ENCODE measurements around the gene STAP2. TPM values are rescaled to one million over a fixed set of nuclear protein-coding genes. Genes with fewer than 3 reads are reported as not detected.

The STAP2 gene
- total RNA-seq, 4 donors from 2014 or later: 67.0 to 93.1 (median 87.2) TPM

DNA sequence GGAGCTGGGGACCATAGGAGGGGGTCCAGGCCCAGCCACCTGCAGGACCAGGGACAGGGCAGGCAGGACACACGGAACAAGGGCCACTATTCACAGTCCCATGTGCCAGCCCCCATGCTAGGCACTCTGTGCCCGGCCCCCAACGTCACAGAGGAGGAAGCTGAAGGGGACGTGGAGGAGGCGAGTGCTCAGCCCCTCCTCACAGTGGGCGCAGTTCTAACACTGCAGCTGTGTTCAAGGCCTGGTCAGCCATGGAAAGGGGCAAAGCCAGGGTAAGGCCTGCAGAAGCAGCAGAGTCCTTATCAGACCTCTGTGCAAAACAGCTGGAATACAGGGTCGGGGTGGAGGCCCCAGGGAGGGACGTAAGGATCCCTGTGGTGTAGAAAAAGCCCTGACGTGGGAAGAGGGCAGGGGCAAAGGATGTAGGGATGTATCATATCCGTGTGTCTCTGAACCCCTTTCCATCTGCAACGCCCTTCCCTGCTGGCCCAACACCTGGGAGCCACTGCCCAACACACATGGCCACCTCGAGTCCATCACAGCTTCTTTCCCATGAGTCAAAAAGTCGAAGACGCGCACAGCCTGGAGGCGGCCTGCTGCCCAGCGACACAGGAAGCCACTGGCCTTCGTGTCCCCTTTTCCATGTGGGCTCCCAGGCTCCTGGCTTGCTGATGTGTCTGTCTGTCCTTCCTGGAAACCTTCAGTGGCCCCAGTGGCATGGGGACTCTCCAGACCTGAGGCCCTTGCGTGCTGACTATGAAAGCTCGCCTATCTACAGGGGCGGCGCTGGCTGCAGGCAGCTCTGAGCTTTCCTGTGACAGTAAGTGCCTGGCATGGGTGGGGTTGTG lies 33.8 kb upstream of the STAP2 start:
- Histone ChIP-seq H3K27ac (peak overlapping the region; percentile 93), H3K36me3 (no peaks in the 10 kb centered on the region), H3K4me3 (no peak overlapping the region), H3K27me3 (no peaks in the 10 kb centered on the region), H3K9me3 (no peaks in the 10 kb centered on the region), H3K4me1 (peaks cover 100% of the 10 kb centered on the region)
- WGBS: 84% methylated on average over 16 of the region's 22 CpGs
- no peak for DNase-seq (ENCODE audit: low spot score in 2 of 2)
- TF ChIP-seq, protein P1, sequence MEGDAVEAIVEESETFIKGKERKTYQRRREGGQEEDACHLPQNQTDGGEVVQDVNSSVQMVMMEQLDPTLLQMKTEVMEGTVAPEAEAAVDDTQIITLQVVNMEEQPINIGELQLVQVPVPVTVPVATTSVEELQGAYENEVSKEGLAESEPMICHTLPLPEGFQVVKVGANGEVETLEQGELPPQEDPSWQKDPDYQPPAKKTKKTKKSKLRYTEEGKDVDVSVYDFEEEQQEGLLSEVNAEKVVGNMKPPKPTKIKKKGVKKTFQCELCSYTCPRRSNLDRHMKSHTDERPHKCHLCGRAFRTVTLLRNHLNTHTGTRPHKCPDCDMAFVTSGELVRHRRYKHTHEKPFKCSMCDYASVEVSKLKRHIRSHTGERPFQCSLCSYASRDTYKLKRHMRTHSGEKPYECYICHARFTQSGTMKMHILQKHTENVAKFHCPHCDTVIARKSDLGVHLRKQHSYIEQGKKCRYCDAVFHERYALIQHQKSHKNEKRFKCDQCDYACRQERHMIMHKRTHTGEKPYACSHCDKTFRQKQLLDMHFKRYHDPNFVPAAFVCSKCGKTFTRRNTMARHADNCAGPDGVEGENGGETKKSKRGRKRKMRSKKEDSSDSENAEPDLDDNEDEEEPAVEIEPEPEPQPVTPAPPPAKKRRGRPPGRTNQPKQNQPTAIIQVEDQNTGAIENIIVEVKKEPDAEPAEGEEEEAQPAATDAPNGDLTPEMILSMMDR (IDR thresholded peaks at IDR 0.05): no peak
- TF ChIP-seq POLR2A (IDR thresholded peaks at IDR 0.05) (no peak), EP300 (IDR thresholded peaks at IDR 0.05) (no peak), POLR2AphosphoS5 (IDR thresholded peaks at IDR 0.05) (no peak)

DNA sequence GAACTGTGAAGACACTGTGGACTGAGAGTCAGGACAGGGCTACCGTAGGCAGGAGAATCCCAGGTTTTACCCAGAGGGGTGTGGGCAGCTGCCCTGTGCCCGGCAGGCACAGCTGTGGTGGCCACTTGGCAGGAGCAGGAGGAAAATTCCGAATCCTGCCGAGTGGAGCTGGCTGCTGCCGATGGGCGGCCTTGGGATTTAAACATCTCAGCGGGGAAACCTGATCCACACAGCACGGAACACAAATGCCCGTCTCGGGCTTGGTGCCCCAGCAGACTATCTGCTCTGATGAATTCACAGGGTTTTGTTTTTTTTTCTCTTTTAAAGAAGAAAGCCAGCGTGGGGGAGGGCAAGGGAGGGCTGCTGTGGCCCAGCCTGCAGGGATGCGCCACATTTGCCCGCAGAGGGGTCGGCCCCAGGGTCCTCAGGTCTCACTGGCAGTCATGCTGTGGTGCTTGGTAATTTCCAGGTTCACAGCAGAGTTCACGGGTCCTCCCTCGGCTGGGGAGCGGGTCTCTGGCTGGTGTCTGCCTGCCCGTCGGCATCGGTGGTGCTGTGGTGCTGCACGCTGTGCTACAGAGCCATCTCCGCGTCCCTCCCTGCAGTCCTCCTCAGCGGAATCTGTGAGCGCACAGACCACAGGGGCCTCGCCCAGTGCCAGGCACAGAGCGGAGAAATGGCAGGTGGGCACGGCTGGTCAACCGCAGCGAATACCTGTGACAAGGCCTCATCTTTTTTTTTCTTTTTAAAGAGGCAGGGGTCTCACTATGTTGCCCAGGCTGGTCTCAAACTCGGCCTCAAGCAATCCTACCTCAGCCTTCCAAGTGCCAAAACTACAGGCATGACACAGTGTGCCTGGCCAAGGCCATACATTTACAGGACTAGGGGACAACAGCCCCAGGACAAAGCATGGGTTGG lies 32.9 kb upstream of the STAP2 start:
- peaks cover 1% of the 10 kb centered on the region for H3K36me3 ChIP-seq
- H3K4me3 ChIP-seq: no peak overlapping the region
- TF ChIP-seq EP300 (IDR thresholded peaks at IDR 0.05) (no peak), POLR2AphosphoS5 (IDR thresholded peaks at IDR 0.05) (no peak), POLR2A (IDR thresholded peaks at IDR 0.05) (no peak)
- TF ChIP-seq, protein P1 (IDR thresholded peaks at IDR 0.05): no peak
- no peaks in the 10 kb centered on the region for H3K27me3 ChIP-seq
- peak overlapping the region; percentile 20 for H3K27ac ChIP-seq
- H3K9me3 ChIP-seq: no peaks in the 10 kb centered on the region
- peaks cover 95% of the 10 kb centered on the region for H3K4me1 ChIP-seq
- 82% methylated on average over 31 of the region's 31 CpGs for WGBS
- no peak for DNase-seq (ENCODE audit: low spot score in 2 of 2)

DNA sequence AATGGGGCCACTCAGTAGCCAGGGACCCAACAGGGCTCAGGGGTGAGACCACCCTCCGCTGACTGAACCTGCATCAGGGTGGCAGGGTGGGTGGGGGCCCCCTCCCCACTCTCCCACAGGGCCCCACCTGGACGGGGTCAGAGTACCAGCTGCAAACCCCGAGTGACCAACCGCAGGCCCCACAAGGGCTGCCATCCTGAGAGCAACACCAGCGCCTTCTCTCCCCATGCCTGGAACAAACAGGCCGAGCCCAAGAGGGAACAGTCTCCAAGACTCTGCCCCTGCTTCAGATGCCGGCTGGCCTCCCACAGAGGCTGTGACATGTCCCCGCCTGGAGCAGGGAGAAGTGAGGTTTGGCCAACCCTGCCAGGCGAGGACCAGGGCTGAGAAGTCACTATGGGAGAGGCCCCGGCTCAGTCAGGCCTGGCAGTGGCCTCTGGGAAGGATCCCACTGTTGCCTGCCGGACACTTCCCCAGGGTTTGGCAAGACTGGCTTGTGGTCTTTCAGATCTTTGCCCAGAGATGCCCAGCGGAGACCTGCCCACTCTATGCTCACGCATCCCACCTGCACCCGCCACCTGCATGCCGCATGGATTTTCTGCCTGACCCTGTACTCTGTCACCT lies 31.9 kb upstream of the STAP2 start:
- H3K27ac ChIP-seq: peak overlapping the region; percentile 84
- H3K36me3 ChIP-seq: peaks cover 11% of the 10 kb centered on the region
- H3K4me3 ChIP-seq: peak overlapping the region; percentile 38
- H3K4me1 ChIP-seq: peaks cover 85% of the 10 kb centered on the region
- peak in 1 of 2 donors; percentile 63 for DNase-seq (ENCODE audit: low spot score in 2 of 2)
- no peaks in the 10 kb centered on the region for H3K9me3 ChIP-seq
- 68% methylated on average over 7 of the region's 15 CpGs for WGBS
- TF ChIP-seq POLR2AphosphoS5 (IDR thresholded peaks at IDR 0.05): no peak
- no peak for TF ChIP-seq POLR2A (IDR thresholded peaks at IDR 0.05)
- TF ChIP-seq, protein P1 (IDR thresholded peaks at IDR 0.05): no peak
- TF ChIP-seq EP300 (IDR thresholded peaks at IDR 0.05): no peak
- H3K27me3 ChIP-seq: no peaks in the 10 kb centered on the region

DNA sequence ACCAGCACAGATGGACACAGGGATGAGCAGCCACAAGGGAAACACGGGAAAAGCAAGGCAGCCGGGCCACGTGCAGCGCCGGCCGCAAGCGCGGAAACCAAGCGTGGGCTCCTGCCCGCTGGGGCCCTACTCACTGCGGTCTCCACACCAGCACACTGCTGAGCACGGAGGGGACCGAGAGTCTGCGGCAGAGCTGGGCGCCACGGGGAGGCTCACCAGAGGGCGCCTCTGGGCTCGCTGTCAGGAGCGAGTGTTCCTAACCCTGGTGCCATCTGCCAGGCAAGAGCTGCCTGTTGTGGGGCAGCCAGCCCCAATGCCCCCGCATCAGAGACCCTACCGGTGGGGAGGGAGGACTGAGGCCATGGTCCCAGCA lies 31.2 kb upstream of the STAP2 start:
- peak overlapping the region; percentile 38 for H3K4me3 ChIP-seq
- whole genome bisulfite sequencing: no CpG with 5 or more reads among the region's 21 CpGs
- TF ChIP-seq EP300 (IDR thresholded peaks at IDR 0.05) (no peak), POLR2A (IDR thresholded peaks at IDR 0.05) (no peak), POLR2AphosphoS5 (IDR thresholded peaks at IDR 0.05) (no peak)
- TF ChIP-seq, protein P1 (IDR thresholded peaks at IDR 0.05): peak in 1 of 2 donors; percentile 36
- peak overlapping the region; percentile 84 for H3K27ac ChIP-seq
- peaks cover 79% of the 10 kb centered on the region for H3K4me1 ChIP-seq
- peak in 1 of 2 donors; percentile 70 for DNase-seq (ENCODE audit: low spot score in 2 of 2)
- H3K9me3 ChIP-seq: no peaks in the 10 kb centered on the region
- H3K27me3 ChIP-seq: no peaks in the 10 kb centered on the region
- peaks cover 18% of the 10 kb centered on the region for H3K36me3 ChIP-seq

Measured in suprapubic skin (tissue), 4 donors.